ENCODE results near the gene ANGPT4.

DNA sequence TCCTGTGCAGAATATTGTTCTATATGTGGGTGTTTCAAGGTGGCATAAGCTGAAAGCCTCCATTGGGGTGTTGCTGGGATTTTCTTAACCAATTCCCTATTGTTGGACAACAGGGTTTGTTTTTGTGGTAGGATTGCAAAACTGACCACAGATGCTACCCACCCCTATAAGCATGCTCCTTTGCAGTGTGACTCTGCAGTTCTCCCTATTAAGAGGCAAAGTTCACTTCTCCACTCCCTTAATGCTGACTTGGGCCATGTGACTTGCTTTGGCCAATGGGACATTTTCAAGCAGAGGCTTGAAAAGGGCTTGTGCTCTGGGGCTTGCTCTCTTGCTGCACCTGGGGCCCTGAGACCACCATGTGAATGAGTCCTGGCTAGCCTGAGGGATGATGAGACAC is 8.5 kb upstream of the ANGPT4 start:
- TF ChIP-seq, protein P1, sequence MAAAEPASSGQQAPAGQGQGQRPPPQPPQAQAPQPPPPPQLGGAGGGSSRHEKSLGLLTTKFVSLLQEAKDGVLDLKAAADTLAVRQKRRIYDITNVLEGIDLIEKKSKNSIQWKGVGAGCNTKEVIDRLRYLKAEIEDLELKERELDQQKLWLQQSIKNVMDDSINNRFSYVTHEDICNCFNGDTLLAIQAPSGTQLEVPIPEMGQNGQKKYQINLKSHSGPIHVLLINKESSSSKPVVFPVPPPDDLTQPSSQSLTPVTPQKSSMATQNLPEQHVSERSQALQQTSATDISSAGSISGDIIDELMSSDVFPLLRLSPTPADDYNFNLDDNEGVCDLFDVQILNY (CRISPR knock-in tag; IDR thresholded peaks at IDR 0.05), result no peak
- TF ChIP-seq, protein P2, sequence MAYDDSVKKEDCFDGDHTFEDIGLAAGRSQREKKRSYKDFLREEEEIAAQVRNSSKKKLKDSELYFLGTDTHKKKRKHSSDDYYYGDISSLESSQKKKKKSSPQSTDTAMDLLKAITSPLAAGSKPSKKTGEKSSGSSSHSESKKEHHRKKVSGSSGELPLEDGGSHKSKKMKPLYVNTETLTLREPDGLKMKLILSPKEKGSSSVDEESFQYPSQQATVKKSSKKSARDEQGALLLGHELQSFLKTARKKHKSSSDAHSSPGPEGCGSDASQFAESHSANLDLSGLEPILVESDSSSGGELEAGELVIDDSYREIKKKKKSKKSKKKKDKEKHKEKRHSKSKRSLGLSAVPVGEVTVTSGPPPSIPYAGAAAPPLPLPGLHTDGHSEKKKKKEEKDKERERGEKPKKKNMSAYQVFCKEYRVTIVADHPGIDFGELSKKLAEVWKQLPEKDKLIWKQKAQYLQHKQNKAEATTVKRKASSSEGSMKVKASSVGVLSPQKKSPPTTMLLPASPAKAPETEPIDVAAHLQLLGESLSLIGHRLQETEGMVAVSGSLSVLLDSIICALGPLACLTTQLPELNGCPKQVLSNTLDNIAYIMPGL (CRISPR knock-in tag; IDR thresholded peaks at IDR 0.05), result no peak
- TF ChIP-seq NFE2L1 (CRISPR knock-in tag; IDR thresholded peaks at IDR 0.05) (no peak), NFYB (CRISPR knock-in tag; conservative IDR thresholded peaks at IDR 0.05; ENCODE audit: low read depth) (no peak), FOXK1 (CRISPR knock-in tag; IDR thresholded peaks at IDR 0.05) (no peak), ZNF396 (CRISPR knock-in tag; IDR thresholded peaks at IDR 0.05; ENCODE audit: borderline replicate concordance) (no peak), TEAD4 (CRISPR knock-in tag; IDR thresholded peaks at IDR 0.05) (no peak), ZNF121 (CRISPR knock-in tag; IDR thresholded peaks at IDR 0.05) (no peak), FOXJ3 (CRISPR knock-in tag; IDR thresholded peaks at IDR 0.05; ENCODE audit: borderline replicate concordance) (no peak), SP1 (CRISPR knock-in tag; conservative IDR thresholded peaks at IDR 0.05) (no peak), NR1H2 (CRISPR knock-in tag; IDR thresholded peaks at IDR 0.05) (no peak)
- TF ChIP-seq, protein P3, sequence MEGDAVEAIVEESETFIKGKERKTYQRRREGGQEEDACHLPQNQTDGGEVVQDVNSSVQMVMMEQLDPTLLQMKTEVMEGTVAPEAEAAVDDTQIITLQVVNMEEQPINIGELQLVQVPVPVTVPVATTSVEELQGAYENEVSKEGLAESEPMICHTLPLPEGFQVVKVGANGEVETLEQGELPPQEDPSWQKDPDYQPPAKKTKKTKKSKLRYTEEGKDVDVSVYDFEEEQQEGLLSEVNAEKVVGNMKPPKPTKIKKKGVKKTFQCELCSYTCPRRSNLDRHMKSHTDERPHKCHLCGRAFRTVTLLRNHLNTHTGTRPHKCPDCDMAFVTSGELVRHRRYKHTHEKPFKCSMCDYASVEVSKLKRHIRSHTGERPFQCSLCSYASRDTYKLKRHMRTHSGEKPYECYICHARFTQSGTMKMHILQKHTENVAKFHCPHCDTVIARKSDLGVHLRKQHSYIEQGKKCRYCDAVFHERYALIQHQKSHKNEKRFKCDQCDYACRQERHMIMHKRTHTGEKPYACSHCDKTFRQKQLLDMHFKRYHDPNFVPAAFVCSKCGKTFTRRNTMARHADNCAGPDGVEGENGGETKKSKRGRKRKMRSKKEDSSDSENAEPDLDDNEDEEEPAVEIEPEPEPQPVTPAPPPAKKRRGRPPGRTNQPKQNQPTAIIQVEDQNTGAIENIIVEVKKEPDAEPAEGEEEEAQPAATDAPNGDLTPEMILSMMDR (IDR thresholded peaks at IDR 0.05), result no peak
- TF ChIP-seq, protein P4, sequence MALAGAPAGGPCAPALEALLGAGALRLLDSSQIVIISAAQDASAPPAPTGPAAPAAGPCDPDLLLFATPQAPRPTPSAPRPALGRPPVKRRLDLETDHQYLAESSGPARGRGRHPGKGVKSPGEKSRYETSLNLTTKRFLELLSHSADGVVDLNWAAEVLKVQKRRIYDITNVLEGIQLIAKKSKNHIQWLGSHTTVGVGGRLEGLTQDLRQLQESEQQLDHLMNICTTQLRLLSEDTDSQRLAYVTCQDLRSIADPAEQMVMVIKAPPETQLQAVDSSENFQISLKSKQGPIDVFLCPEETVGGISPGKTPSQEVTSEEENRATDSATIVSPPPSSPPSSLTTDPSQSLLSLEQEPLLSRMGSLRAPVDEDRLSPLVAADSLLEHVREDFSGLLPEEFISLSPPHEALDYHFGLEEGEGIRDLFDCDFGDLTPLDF (CRISPR knock-in tag; IDR thresholded peaks at IDR 0.05), result no peak
- TF ChIP-seq, protein P5, sequence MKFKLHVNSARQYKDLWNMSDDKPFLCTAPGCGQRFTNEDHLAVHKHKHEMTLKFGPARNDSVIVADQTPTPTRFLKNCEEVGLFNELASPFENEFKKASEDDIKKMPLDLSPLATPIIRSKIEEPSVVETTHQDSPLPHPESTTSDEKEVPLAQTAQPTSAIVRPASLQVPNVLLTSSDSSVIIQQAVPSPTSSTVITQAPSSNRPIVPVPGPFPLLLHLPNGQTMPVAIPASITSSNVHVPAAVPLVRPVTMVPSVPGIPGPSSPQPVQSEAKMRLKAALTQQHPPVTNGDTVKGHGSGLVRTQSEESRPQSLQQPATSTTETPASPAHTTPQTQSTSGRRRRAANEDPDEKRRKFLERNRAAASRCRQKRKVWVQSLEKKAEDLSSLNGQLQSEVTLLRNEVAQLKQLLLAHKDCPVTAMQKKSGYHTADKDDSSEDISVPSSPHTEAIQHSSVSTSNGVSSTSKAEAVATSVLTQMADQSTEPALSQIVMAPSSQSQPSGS (CRISPR knock-in tag; IDR thresholded peaks at IDR 0.05; ENCODE audit: borderline replicate concordance, low read depth), result no peak

Measured in WTC11 (cell line).